Karpas-422 (cell line): Measurements from ENCODE around the gene FBXO40. TPM values are rescaled to one million over a fixed set of nuclear protein-coding genes. Genes with fewer than 3 reads are reported as not detected.
"Not testable (repeated sequence)": the region's sequence is repeated elsewhere in the genome, so short reads cannot be mapped to it uniquely, and the experiment has no call there.

Experiments
- DNase-seq: peaks from one replicate; pipeline ENCODE4 v3.0.0-alpha.2; 2015
- H2AFZ ChIP-seq: fragments of 200-600 bp; sonication (generic); 2 replicates; pipeline ENCODE4 v1.6.1; 2014; ENCODE audit warnings: antibody characterized with exemption, low read length, mixed read lengths
- H3K27ac ChIP-seq: fragments of 200-600 bp; sonication (generic); 2 replicates; pipeline ENCODE4 v1.5.1; 2014; ENCODE audit warnings: mild to moderate bottlenecking, low read length, moderate library complexity
- H3K27me3 ChIP-seq: fragments of 200-600 bp; sonication (generic); 2 replicates; pipeline ENCODE4 v1.6.1; 2014; ENCODE audit warnings: low read length, mixed read lengths
- H3K36me3 ChIP-seq: fragments of 200-600 bp; sonication (generic); 2 replicates; pipeline ENCODE4 v1.6.1; 2014; ENCODE audit warnings: low read length, mixed read lengths; ENCODE audit not compliant: insufficient read depth
- H3K4me1 ChIP-seq: fragments of 200-600 bp; sonication (generic); 2 replicates; pipeline ENCODE4 v1.6.1; 2014; ENCODE audit warnings: mild to moderate bottlenecking, low read length, mixed read lengths
- H3K4me2 ChIP-seq: fragments of 200-600 bp; sonication (generic); 2 replicates; pipeline ENCODE4 v1.6.1; 2014; ENCODE audit warnings: low read length, low read depth, mild to moderate bottlenecking; ENCODE audit not compliant: poor library complexity, severe bottlenecking
- H3K4me3 ChIP-seq: fragments of 200-600 bp; sonication (generic); 2 replicates; pipeline ENCODE4 v1.5.1; 2014; ENCODE audit warnings: mild to moderate bottlenecking, antibody characterized with exemption, low read length, mixed read lengths
- H3K79me2 ChIP-seq: fragments of 200-600 bp; sonication (generic); 2 replicates; pipeline ENCODE4 v1.6.1; 2014; ENCODE audit warnings: mild to moderate bottlenecking, low read length, mixed read lengths
- H3K9ac ChIP-seq: fragments of 200-600 bp; sonication (generic); 2 replicates; pipeline ENCODE4 v1.6.0; 2014; ENCODE audit warnings: low read length
- H3K9me2 ChIP-seq: fragments of 200-600 bp; sonication (generic), shearing (Covaris generic); replicated peaks from 2 replicates; pipeline ENCODE4 v1.6.0; 2014; ENCODE audit warnings: mild to moderate bottlenecking, low read length, moderate library complexity; ENCODE audit not compliant: insufficient read depth
- H3K9me3 ChIP-seq: fragments of 300-700, 200-600 bp; sonication (generic); 2 replicates; pipeline ENCODE4 v1.6.1; 2014; ENCODE audit warnings: low read length, mixed read lengths
- H4K20me1 ChIP-seq: fragments of 200-600 bp; sonication (generic); 2 replicates; pipeline ENCODE4 v1.6.1; 2014; ENCODE audit warnings: mild to moderate bottlenecking, antibody characterized with exemption, low read length, low read depth; ENCODE audit not compliant: insufficient read depth
- total RNA-seq: library from RNA; depleted of rRNA; stranded (reverse); fragments of >200 nt; shearing (Covaris generic); gene quantifications from 2 replicates; pipeline ENCODE4 v1.2.3, GENCODE V29; 2014; ENCODE audit warnings: low replicate concordance

Gene FBXO40
- total RNA-seq, 1 experiment from 2014 or later: not detected

GRCh38 chr3:121598564-121598963, 5.4 kb downstream of the FBXO40 start:
- no peaks in the 10 kb centered on the region for H4K20me1 ChIP-seq
- no peaks in the 10 kb centered on the region for H3K36me3 ChIP-seq
- DNase-seq: no peak
- no peak overlapping the region for H3K27ac ChIP-seq
- no peak overlapping the region for H2AFZ ChIP-seq
- no peaks in the 10 kb centered on the region for H3K27me3 ChIP-seq
- H3K79me2 ChIP-seq: no peaks in the 10 kb centered on the region
- H3K4me3 ChIP-seq: no peak overlapping the region
- no peak overlapping the region for H3K9ac ChIP-seq
- no peak overlapping the region for H3K4me2 ChIP-seq
- H3K9me3 ChIP-seq: no peaks in the 10 kb centered on the region
- H3K9me2 ChIP-seq: no peaks in the 10 kb centered on the region
- H3K4me1 ChIP-seq: peaks cover 15% of the 10 kb centered on the region

DNA sequence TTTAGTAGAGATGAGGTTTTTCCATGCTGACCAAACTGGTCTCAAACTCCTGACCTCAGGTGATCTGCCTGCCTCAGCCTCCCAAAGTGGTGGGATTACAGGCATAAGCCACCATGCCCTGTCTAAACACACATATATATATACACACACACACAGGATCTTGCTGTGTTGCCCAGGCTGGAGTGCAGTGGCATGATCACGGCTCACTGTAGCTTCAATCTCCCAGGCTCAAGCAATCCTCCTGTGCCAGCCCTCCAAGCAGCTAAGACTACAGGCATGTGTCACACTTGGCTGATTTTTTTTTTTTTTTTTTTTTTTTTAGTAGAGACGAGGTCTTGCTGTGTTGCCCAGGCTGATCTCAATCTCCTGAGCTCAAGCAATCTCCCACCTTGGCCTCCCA, 6.7 kb downstream of the FBXO40 start:
- not testable (repeated sequence) for H3K27ac ChIP-seq, H3K4me1 ChIP-seq, H3K9ac ChIP-seq, H3K36me3 ChIP-seq, H3K4me2 ChIP-seq, H3K27me3 ChIP-seq, H4K20me1 ChIP-seq, H3K4me3 ChIP-seq, H3K9me3 ChIP-seq, H3K9me2 ChIP-seq, H3K79me2 ChIP-seq, DNase-seq, H2AFZ ChIP-seq

- no peaks in the 10 kb centered on the region for H3K4me1 ChIP-seq
- H3K79me2 ChIP-seq: no peaks in the 10 kb centered on the region
- no peaks in the 10 kb centered on the region for H3K27me3 ChIP-seq
- no peaks in the 10 kb centered on the region for H3K36me3 ChIP-seq
- no peak overlapping the region for H3K4me3 ChIP-seq
- H3K9ac ChIP-seq: no peak overlapping the region
- no peaks in the 10 kb centered on the region for H4K20me1 ChIP-seq
- H3K9me3 ChIP-seq: no peaks in the 10 kb centered on the region
- no peaks in the 10 kb centered on the region for H3K9me2 ChIP-seq
- H3K4me2 ChIP-seq: no peak overlapping the region
- DNase-seq: no peak
- no peak overlapping the region for H2AFZ ChIP-seq
- no peak overlapping the region for H3K27ac ChIP-seq
Observed at GRCh38 chr3:121601212-121601812, 8.1 kb downstream of the FBXO40 start.

DNA sequence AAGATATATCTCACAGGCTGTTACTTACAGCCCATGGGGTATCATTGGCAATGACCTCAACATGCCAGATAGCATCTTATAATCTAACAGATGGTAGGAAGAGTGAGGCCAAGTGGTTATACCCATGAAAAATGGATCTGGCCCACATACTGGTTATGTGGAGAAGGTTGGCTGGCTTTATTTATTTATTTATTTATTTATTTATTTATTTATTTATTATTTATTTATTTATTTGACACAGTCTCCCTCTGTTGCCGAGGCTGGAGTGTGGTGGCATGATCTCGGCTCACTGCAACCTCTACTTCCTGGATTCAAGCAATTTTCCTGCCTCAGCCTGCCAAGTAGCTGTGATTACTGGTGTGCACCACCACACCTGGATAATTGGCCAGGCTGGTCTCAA, 11.6 kb downstream of the FBXO40 start:
- Histone ChIP-seq H3K27me3 (no peaks in the 10 kb centered on the region), H3K79me2 (no peaks in the 10 kb centered on the region), H3K27ac (no peak overlapping the region), H3K9me2 (no peaks in the 10 kb centered on the region), H3K36me3 (no peaks in the 10 kb centered on the region), H4K20me1 (no peaks in the 10 kb centered on the region), H3K4me1 (no peaks in the 10 kb centered on the region), H3K4me3 (no peak overlapping the region), H3K9me3 (no peaks in the 10 kb centered on the region), H3K4me2 (no peak overlapping the region), H2AFZ (no peak overlapping the region), H3K9ac (no peak overlapping the region)
- no peak for DNase-seq

DNA sequence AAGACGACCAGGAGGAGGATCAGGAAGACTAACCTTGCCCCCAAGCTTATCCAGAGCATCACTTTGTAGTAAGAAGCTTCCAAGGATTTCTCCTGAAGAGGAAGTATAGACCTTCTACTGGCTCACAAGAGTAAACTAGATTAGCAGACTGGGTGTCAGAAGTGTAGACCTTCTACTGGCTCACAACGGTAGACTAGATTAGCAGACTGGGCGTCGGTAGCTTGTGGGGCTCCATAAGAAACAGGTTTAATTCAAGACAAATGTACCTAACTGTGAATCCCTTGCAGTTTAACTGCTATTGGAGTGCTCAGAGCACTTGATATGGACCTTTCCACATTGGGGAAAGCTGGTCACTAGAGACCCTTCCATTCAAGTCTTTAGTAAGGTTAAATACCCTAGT, 12.9 kb downstream of the FBXO40 start:
- no peaks in the 10 kb centered on the region for H4K20me1 ChIP-seq
- no peak overlapping the region for H3K9ac ChIP-seq
- H3K9me3 ChIP-seq: no peaks in the 10 kb centered on the region
- H3K4me1 ChIP-seq: no peaks in the 10 kb centered on the region
- no peaks in the 10 kb centered on the region for H3K9me2 ChIP-seq
- no peak overlapping the region for H3K4me3 ChIP-seq
- H2AFZ ChIP-seq: no peak overlapping the region
- no peaks in the 10 kb centered on the region for H3K36me3 ChIP-seq
- H3K27me3 ChIP-seq: no peaks in the 10 kb centered on the region
- no peak for DNase-seq
- H3K79me2 ChIP-seq: no peaks in the 10 kb centered on the region
- no peak overlapping the region for H3K27ac ChIP-seq
- H3K4me2 ChIP-seq: no peak overlapping the region

GRCh38 chr3:121619691-121620090, 26.5 kb downstream of the FBXO40 start:
- H3K27me3 ChIP-seq: no peaks in the 10 kb centered on the region
- DNase-seq: no peak
- H3K4me3 ChIP-seq: no peak overlapping the region
- H3K4me2 ChIP-seq: no peak overlapping the region
- no peaks in the 10 kb centered on the region for H3K79me2 ChIP-seq
- H4K20me1 ChIP-seq: no peaks in the 10 kb centered on the region
- H3K27ac ChIP-seq: no peak overlapping the region
- no peaks in the 10 kb centered on the region for H3K36me3 ChIP-seq
- H3K4me1 ChIP-seq: peaks cover 2% of the 10 kb centered on the region; the same call in 1 of the 2 replicates
- H3K9me2 ChIP-seq: no peaks in the 10 kb centered on the region
- no peak overlapping the region for H2AFZ ChIP-seq
- no peaks in the 10 kb centered on the region for H3K9me3 ChIP-seq
- no peak overlapping the region for H3K9ac ChIP-seq

DNA sequence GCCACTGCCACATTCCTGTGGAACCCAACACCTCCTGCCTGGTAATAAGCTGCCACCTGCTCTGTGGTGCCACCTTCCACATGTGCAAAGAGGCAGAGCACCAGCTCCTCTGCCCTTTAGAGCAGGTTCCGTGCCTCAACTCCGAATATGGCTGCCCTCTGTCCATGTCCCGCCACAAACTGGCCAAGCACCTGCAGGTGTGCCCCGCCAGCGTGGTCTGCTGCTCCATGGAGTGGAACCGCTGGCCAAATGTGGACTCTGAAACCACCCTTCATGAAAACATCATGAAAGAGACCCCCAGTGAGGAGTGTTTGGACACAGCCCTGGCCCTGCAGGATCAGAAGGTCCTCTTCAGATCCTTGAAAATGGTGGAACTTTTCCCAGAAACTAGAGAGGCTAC, 28.3 kb downstream of the FBXO40 start:
- Histone ChIP-seq H3K9ac (no peak overlapping the region), H3K4me3 (no peak overlapping the region), H3K27me3 (no peaks in the 10 kb centered on the region), H3K27ac (no peak overlapping the region), H3K36me3 (no peaks in the 10 kb centered on the region), H3K79me2 (no peaks in the 10 kb centered on the region), H4K20me1 (no peaks in the 10 kb centered on the region), H3K4me1 (no peaks in the 10 kb centered on the region), H3K9me3 (no peaks in the 10 kb centered on the region), H3K4me2 (no peak overlapping the region), H3K9me2 (no peaks in the 10 kb centered on the region), H2AFZ (no peak overlapping the region)
- no peak for DNase-seq

DNA sequence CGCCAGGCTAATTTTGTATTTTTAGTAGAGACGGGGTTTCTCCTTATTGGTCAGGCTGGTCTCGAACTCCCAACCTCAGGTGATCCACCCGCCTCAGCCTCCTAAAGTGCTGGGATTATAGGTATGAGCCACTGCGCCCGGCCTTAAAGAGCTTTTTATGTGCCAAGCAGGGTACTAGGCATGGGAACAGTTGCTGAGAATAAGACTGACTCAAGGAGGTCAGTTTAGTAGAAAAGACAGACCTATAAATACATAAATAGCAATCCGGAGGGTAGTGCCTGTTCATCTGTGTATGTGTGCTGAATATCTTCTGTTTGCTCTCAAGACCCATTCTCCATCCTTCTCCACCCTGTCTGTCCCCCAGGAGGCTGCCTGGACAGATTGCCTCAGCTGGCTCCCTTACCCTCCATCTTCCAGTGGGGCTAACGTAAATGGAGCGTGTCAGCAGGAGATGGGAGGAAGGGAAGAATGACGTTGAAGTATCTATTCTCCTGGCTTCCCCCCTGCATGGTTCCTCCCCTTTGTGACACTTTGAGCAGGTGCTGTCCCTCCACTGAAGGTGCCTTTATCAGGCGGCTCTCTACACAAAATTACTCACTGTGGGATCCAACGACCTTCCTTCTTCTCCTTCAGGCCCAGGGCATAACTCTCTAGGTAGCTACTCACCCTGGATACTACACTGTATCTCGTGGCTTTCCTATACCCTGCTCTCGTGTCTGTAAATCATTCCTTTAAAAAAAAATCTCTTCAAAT, 31.1 kb downstream of the FBXO40 start:
- Histone ChIP-seq H3K4me3 (no peak overlapping the region), H3K79me2 (no peaks in the 10 kb centered on the region), H3K9me3 (no peaks in the 10 kb centered on the region), H3K36me3 (no peaks in the 10 kb centered on the region), H3K4me1 (no peaks in the 10 kb centered on the region), H3K9me2 (no peaks in the 10 kb centered on the region), H3K9ac (no peak overlapping the region), H3K27me3 (no peaks in the 10 kb centered on the region), H3K4me2 (no peak overlapping the region), H4K20me1 (no peaks in the 10 kb centered on the region), H2AFZ (no peak overlapping the region), H3K27ac (no peak overlapping the region)
- no peak for DNase-seq
